ENCODE measurements around the gene C8A. TPM values are rescaled to one million over a fixed set of nuclear protein-coding genes. Genes with fewer than 3 reads are reported as not detected.

Gene C8A
- total and polyA plus RNA-seq, 2 of the 13 experiments (the other 11 are each of a cell fraction or from before 2014, with no cell fraction given) = 10.5 to 15.0 TPM

DNA sequence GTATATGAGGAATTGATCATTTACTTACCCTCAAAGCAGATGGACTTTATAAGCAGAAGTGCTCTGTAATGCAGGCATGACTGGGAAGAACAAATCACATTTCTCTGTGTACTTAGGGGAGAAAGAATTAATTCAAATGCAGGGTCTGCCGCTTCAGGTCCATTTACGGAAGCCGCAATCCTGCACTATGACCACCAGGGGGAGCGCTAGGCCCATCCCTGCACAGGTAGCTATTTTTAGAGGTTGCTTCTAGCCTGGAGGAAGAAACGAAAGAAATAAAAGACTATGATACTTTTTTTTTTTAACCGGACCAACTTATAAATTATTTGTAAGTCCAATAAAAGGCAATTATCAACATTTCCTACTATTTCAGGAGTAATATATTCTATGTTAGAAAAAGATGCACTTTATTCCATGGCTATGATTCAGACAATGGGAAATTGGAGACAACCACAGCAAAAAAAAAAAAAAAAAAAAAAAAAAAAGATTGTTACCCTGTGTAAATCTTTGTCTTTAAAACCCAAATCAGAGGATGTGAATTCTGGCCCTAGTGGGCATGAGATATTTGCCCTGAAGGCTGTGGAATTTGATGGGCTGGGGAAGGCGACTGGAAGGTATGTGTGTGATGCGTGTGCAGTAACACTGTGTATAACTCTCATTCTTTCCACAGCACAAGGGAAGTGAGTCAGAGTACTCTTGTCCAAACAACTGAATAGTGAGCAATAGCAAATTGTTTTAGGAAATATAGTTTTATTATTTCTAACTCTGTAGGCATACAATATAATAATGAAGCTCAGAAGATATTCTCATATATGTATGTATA, 22.5 kb upstream of the C8A start (continued):
- TF ChIP-seq YEATS4 (CRISPR knock-in tag; IDR thresholded peaks at IDR 0.05; ENCODE audit: borderline replicate concordance) = no peak
- no peak for TF ChIP-seq NFKB2 (CRISPR knock-in tag; IDR thresholded peaks at IDR 0.05; ENCODE audit: borderline replicate concordance)
- TF ChIP-seq STAG1 (CRISPR knock-in tag; IDR thresholded peaks at IDR 0.05) = peak; percentile 99
- no peak for TF ChIP-seq ZNF629 (CRISPR knock-in tag; conservative IDR thresholded peaks at IDR 0.05)
- TF ChIP-seq GATAD2A (CRISPR knock-in tag; IDR thresholded peaks at IDR 0.05) = 0 out of 2 replicates have a peak, but pooled peaks have one; percentile 18
- no peak for TF ChIP-seq ATF6 (CRISPR knock-in tag; conservative IDR thresholded peaks at IDR 0.05)
- TF ChIP-seq ZKSCAN5 (CRISPR knock-in tag; IDR thresholded peaks at IDR 0.05) = no peak
- TF ChIP-seq SAP130 (CRISPR knock-in tag; IDR thresholded peaks at IDR 0.05; ENCODE audit: low read depth) = 0 out of 2 replicates have a peak, but pooled peaks have one; percentile 5
- TF ChIP-seq ZNF12 (CRISPR knock-in tag; IDR thresholded peaks at IDR 0.05) = peak; percentile 87
- no peak for TF ChIP-seq ZNF431 (CRISPR knock-in tag; IDR thresholded peaks at IDR 0.05; ENCODE audit: borderline replicate concordance, low read depth)
- peak; percentile 27 for TF ChIP-seq XRCC5 (optimal IDR thresholded peaks at IDR 0.05; ENCODE audit: low read length)
- no peak for TF ChIP-seq FOXK1 (CRISPR knock-in tag; IDR thresholded peaks at IDR 0.05; ENCODE audit: borderline replicate concordance, low read depth)
- no peak for TF ChIP-seq NFIB (CRISPR knock-in tag; IDR thresholded peaks at IDR 0.05; ENCODE audit: borderline replicate concordance)
- TF ChIP-seq MEF2D (CRISPR knock-in tag; IDR thresholded peaks at IDR 0.05) = peak; percentile 88
- TF ChIP-seq, protein P1, sequence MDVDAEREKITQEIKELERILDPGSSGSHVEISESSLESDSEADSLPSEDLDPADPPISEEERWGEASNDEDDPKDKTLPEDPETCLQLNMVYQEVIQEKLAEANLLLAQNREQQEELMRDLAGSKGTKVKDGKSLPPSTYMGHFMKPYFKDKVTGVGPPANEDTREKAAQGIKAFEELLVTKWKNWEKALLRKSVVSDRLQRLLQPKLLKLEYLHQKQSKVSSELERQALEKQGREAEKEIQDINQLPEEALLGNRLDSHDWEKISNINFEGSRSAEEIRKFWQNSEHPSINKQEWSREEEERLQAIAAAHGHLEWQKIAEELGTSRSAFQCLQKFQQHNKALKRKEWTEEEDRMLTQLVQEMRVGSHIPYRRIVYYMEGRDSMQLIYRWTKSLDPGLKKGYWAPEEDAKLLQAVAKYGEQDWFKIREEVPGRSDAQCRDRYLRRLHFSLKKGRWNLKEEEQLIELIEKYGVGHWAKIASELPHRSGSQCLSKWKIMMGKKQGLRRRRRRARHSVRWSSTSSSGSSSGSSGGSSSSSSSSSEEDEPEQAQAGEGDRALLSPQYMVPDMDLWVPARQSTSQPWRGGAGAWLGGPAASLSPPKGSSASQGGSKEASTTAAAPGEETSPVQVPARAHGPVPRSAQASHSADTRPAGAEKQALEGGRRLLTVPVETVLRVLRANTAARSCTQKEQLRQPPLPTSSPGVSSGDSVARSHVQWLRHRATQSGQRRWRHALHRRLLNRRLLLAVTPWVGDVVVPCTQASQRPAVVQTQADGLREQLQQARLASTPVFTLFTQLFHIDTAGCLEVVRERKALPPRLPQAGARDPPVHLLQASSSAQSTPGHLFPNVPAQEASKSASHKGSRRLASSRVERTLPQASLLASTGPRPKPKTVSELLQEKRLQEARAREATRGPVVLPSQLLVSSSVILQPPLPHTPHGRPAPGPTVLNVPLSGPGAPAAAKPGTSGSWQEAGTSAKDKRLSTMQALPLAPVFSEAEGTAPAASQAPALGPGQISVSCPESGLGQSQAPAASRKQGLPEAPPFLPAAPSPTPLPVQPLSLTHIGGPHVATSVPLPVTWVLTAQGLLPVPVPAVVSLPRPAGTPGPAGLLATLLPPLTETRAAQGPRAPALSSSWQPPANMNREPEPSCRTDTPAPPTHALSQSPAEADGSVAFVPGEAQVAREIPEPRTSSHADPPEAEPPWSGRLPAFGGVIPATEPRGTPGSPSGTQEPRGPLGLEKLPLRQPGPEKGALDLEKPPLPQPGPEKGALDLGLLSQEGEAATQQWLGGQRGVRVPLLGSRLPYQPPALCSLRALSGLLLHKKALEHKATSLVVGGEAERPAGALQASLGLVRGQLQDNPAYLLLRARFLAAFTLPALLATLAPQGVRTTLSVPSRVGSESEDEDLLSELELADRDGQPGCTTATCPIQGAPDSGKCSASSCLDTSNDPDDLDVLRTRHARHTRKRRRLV (CRISPR knock-in tag; IDR thresholded peaks at IDR 0.05) = no peak
- peak; percentile 42; the same call in 1 of the 2 replicates for TF ChIP-seq PPARG (CRISPR knock-in tag; conservative IDR thresholded peaks at IDR 0.05)
- TF ChIP-seq CBFB (CRISPR knock-in tag; IDR thresholded peaks at IDR 0.05) = no peak
- no peak for TF ChIP-seq HOXD1 (CRISPR knock-in tag; IDR thresholded peaks at IDR 0.05)
- peak; percentile 100 for TF ChIP-seq SMC3 (IDR thresholded peaks at IDR 0.05; ENCODE audit: low read length)
- no peak for TF ChIP-seq ZSCAN5A (CRISPR knock-in tag; IDR thresholded peaks at IDR 0.05; ENCODE audit: borderline replicate concordance)
- TF ChIP-seq ZNF780A (CRISPR knock-in tag; IDR thresholded peaks at IDR 0.05) = no peak

Measured in HepG2 (cell line).